ENCODE data around the gene CHST15. TPM values are rescaled to one million over a fixed set of nuclear protein-coding genes. Genes with fewer than 3 reads are reported as not detected.

Gene CHST15
- total and polyA plus RNA-seq, 4 donors, result 30.7 to 46.2 (median 33.3) TPM

DNA sequence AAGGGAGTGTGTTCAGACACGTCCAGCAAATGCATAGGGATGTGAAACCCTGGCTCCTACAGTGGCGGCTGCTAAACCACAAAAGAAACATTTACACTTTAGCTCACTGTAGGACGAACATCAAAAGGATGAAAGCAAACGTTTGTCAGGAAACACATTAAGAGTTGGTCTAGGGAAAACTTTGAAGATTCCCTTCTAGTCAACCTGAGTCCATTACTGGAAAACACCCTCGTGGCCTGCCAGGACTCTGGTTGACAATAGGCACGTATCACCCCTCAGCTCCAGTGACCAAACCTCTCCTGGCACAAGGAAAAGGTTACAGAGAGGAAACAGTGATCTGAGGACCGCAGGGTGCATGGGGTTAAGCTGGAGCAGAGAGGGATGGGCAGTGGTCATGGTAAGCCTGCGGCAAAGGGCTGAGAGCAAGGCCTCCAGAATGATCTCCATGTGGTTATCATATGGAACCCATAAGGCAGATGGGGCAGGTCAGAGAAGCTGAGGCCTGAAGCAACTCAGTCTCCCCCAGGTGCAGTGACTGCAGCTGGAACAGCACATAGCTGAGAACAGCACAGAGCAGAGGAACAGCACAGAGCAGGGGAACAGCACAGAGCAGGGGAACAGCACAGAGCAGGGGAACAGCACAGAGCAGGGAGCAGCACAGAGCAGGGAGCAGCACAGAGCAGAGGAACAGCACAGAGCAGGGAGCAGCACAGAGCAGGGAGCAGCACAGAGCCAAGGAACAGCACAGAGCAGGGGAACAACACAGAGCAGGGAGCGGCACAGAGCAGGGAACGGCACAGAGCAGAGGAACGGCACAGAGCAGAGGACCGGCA, 49.9 kb downstream of the CHST15 start:
- H3K27ac ChIP-seq (ENCODE audit: low read depth, low read length), result peak overlapping the region; percentile 15
- DNase-seq (ENCODE audit: low read depth in 4 of 6, low spot score in 6 of 6), result no peak
- peaks cover 17% of the 10 kb centered on the region for H3K4me1 ChIP-seq (ENCODE audit: control insufficient read depth, insufficient read depth, low read length)
- no peaks in the 10 kb centered on the region for H3K9me3 ChIP-seq (ENCODE audit: control insufficient read depth, insufficient read depth, low read length)
- WGBS (ENCODE audit: insufficient coverage), result 84% methylated on average over 7 of the region's 12 CpGs
- H3K27me3 ChIP-seq (ENCODE audit: control insufficient read depth, insufficient read depth, low read length), result no peaks in the 10 kb centered on the region
- H3K36me3 ChIP-seq (ENCODE audit: control insufficient read depth, insufficient read depth, low read length), result peaks cover 35% of the 10 kb centered on the region
- H3K4me3 ChIP-seq (ENCODE audit: low read depth, low read length), result no peak overlapping the region

DNA sequence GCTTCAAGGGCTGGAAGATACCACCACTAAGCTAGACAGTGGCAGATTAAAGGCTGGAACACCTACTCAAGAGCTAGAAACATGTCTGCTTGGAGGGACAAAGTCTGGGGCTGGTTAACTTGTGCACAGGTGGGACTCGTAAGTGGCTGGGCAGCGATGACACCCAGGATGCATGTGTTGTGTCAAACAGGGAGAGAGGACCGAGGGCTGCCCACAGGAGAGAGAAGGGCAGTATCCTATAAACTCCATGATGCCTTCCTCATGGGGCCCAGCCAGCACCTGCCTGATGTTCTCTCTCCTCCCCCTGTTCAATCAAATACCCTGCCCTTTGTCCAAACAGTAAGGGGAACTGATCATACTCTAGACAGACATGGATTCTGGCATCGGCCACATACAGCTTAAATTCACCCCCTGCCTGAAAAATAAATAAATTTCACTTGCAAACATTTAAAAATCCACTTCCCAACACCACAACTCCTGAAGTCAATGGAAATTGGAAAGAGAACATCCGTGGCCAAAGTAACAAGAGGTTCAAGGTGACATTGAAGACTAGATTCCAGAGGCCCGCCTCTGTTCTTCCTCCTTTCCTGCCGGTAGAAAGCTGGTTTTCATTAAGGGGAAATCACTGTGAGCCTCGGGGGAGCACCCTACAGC, 50.6 kb downstream of the CHST15 start:
- H3K27ac ChIP-seq (ENCODE audit: low read depth, low read length), result peak overlapping the region; percentile 15
- H3K27me3 ChIP-seq (ENCODE audit: control insufficient read depth, insufficient read depth, low read length), result no peaks in the 10 kb centered on the region
- DNase-seq (ENCODE audit: low read depth in 4 of 6, low spot score in 6 of 6), result no peak
- H3K4me1 ChIP-seq (ENCODE audit: control insufficient read depth, insufficient read depth, low read length), result peaks cover 16% of the 10 kb centered on the region
- peaks cover 40% of the 10 kb centered on the region for H3K36me3 ChIP-seq (ENCODE audit: control insufficient read depth, insufficient read depth, low read length)
- no peaks in the 10 kb centered on the region for H3K9me3 ChIP-seq (ENCODE audit: control insufficient read depth, insufficient read depth, low read length)
- 73% methylated on average over 5 of the region's 8 CpGs for WGBS (ENCODE audit: insufficient coverage)
- H3K4me3 ChIP-seq (ENCODE audit: low read depth, low read length), result no peak overlapping the region

DNA sequence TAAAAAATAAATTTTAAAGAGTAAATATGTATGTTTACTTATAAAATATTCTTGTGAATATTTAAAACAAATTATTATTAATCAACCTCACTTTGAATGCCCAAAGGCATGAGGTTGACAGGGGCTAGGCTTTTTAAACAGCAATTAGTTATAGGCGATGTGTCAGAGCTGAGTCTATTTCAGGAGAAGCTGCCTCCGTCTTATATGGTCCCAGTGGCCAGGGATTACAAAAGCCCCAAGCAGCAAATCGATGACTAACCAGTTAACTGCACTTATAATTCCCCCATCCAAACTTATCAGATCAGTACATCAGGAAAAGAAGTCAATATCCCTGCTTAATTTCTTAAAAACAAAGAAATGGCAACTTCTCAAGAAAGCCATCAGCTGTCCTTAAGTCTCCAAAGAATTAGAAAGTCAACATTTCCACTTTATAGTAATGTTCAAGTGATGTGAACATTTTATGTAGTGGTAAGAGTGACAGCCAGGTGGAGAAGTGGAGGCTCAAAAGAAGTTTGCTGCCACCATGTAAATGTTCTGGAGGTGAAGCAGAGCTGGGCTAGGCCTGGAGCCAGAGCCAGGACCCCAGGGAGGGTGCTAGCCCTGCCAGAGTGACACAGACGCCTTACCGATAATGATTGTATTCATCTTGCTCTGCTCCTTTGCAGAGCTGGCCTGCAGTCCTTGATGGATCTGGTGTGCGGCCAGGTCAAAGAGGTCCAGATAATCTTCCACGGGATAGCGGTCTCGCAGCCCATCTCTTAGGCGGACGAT, 51.5 kb downstream of the CHST15 start:
- H3K4me1 ChIP-seq (ENCODE audit: control insufficient read depth, insufficient read depth, low read length), result peaks cover 16% of the 10 kb centered on the region

DNA sequence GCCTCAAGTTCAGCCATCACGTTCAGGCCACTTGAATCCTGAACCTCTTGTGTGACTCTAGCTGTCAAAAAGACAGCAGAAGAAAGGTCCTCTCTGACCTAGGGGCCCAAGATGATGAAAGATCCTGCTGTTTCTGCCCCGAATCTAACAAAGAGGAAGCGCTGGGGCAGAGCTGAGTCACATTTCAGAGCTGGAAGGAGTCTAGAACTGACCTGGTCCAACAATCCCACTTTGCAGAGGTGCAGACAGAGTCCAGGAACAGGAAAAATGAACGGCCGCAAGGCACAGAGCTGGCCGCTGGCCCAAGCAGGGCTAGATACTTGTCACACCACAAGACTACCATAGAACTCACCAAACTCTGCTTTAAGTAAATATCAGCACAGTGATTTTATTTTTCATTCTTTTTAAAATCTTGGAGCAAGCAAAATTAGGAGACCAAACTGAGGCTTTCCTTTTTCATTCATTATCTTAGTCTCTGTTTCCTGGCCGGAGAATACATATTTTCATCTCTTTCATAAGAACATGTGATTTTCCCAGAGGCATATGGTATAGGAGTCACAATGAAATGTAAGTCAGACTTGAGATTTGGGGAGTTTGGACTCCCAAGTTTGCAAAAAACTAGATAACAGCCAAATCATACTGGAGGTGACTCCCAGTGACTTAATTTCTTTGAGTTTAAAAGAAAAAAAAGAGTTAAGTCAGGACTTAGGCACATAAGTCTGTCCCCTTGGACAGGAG, 52.8 kb downstream of the CHST15 start:
- WGBS (ENCODE audit: insufficient coverage), result 81% methylated on average over 6 of the region's 7 CpGs
- Histone ChIP-seq H3K4me3 (ENCODE audit: low read depth, low read length) (no peak overlapping the region), H3K27me3 (ENCODE audit: control insufficient read depth, insufficient read depth, low read length) (no peaks in the 10 kb centered on the region), H3K4me1 (ENCODE audit: control insufficient read depth, insufficient read depth, low read length) (peaks cover 21% of the 10 kb centered on the region), H3K36me3 (ENCODE audit: control insufficient read depth, insufficient read depth, low read length) (peaks cover 55% of the 10 kb centered on the region), H3K27ac (ENCODE audit: low read depth, low read length) (no peak overlapping the region), H3K9me3 (ENCODE audit: control insufficient read depth, insufficient read depth, low read length) (no peaks in the 10 kb centered on the region)
- peak in 1 of 6 donors; percentile 53 for DNase-seq (ENCODE audit: low read depth in 4 of 6, low spot score in 6 of 6)

More for the DNA sequence above, 51.5 kb downstream of the CHST15 start:
- 95% methylated on average over 10 of the region's 11 CpGs for WGBS (ENCODE audit: insufficient coverage)
- no peak overlapping the region for H3K27ac ChIP-seq (ENCODE audit: low read depth, low read length)
- peaks cover 45% of the 10 kb centered on the region for H3K36me3 ChIP-seq (ENCODE audit: control insufficient read depth, insufficient read depth, low read length)
- H3K4me3 ChIP-seq (ENCODE audit: low read depth, low read length), result no peak overlapping the region
- H3K9me3 ChIP-seq (ENCODE audit: control insufficient read depth, insufficient read depth, low read length), result no peaks in the 10 kb centered on the region
- H3K27me3 ChIP-seq (ENCODE audit: control insufficient read depth, insufficient read depth, low read length), result no peaks in the 10 kb centered on the region
- no peak for DNase-seq (ENCODE audit: low read depth in 4 of 6, low spot score in 6 of 6)

DNA sequence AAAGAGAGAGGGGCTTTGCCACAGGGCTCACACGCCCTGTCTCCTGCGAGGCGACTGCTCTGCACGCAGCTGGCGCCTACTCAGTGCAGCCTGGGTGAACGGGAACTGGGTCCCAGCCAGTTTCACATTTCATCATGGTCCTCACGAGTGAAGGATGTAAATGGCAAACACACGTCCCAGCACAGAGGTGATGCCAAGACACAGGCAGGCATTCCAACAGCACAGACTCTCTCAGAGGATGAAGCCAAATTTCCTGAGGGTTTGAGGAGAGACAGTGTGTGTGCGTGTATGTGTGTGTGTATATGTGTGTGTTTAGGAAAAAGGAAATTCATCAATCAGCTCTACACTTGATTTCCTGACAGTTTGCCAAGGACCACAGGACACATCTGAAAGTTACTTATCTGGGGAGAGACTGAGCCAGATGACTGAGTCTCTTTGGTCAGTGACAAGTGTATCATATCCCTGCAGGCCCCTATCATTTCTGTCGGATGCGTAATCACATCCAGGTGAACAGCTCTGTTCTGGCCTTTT, 53.9 kb downstream of the CHST15 start:
- H3K4me1 ChIP-seq (ENCODE audit: control insufficient read depth, insufficient read depth, low read length), result peaks cover 20% of the 10 kb centered on the region
- H3K9me3 ChIP-seq (ENCODE audit: control insufficient read depth, insufficient read depth, low read length), result no peaks in the 10 kb centered on the region
- H3K4me3 ChIP-seq (ENCODE audit: low read depth, low read length), result no peak overlapping the region
- H3K36me3 ChIP-seq (ENCODE audit: control insufficient read depth, insufficient read depth, low read length), result peaks cover 61% of the 10 kb centered on the region
- H3K27ac ChIP-seq (ENCODE audit: low read depth, low read length), result no peak overlapping the region
- no peaks in the 10 kb centered on the region for H3K27me3 ChIP-seq (ENCODE audit: control insufficient read depth, insufficient read depth, low read length)
- DNase-seq (ENCODE audit: low read depth in 4 of 6, low spot score in 6 of 6), result peak in 2 of 6 donors; percentile 43 to 94
- 67% methylated on average over 10 of the region's 11 CpGs for WGBS (ENCODE audit: insufficient coverage)

DNA sequence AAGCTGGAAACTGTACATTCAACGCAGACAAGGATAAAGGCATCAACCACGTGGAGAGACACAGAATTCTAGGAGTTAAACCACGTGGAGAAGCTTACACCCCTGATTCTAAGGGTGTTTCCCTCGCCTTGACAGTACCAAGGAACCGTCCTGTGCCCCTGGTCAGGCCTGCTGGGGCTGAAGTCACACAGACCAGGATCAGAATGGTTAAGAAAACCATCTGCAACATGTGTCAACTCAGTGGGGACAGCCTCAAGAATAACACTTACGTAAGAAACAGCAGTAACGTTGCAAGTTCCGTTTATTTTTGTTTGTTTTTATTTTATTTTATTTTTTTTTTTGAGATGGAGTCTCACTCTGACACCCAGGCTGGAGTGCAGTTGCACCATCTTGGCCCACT, 55.6 kb downstream of the CHST15 start:
- peaks cover 60% of the 10 kb centered on the region for H3K36me3 ChIP-seq (ENCODE audit: control insufficient read depth, insufficient read depth, low read length)
- H3K4me3 ChIP-seq (ENCODE audit: low read depth, low read length), result no peak overlapping the region
- no peak for DNase-seq (ENCODE audit: low read depth in 4 of 6, low spot score in 6 of 6)
- no peaks in the 10 kb centered on the region for H3K9me3 ChIP-seq (ENCODE audit: control insufficient read depth, insufficient read depth, low read length)
- no peak overlapping the region for H3K27ac ChIP-seq (ENCODE audit: low read depth, low read length)
- peaks cover 22% of the 10 kb centered on the region for H3K4me1 ChIP-seq (ENCODE audit: control insufficient read depth, insufficient read depth, low read length)
- no peaks in the 10 kb centered on the region for H3K27me3 ChIP-seq (ENCODE audit: control insufficient read depth, insufficient read depth, low read length)
- 86% methylated on average over 5 of the region's 8 CpGs for WGBS (ENCODE audit: insufficient coverage)

DNA sequence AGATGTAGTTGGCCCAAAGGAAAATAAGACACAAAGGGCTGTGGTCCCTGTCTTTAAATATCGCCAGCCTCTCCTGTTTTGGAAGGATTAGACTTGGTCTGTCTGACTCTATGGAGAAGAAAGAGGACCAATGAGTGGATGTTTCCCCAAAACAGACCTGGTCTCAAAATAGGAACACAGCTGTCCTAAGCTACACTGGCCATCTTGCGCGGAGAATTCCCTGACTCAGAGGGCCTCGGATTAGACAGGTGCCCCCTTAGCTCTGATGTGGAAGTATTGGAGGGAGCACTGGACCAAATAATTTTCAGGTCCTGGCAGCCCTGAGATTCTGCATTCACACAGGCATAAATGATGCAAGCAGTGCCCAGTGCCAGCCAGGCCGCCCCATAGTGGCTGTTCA, 56.1 kb downstream of the CHST15 start:
- Histone ChIP-seq H3K4me1 (ENCODE audit: control insufficient read depth, insufficient read depth, low read length) (peaks cover 22% of the 10 kb centered on the region), H3K4me3 (ENCODE audit: low read depth, low read length) (no peak overlapping the region), H3K27ac (ENCODE audit: low read depth, low read length) (no peak overlapping the region), H3K36me3 (ENCODE audit: control insufficient read depth, insufficient read depth, low read length) (peaks cover 58% of the 10 kb centered on the region), H3K9me3 (ENCODE audit: control insufficient read depth, insufficient read depth, low read length) (no peaks in the 10 kb centered on the region), H3K27me3 (ENCODE audit: control insufficient read depth, insufficient read depth, low read length) (no peaks in the 10 kb centered on the region)
- WGBS (ENCODE audit: insufficient coverage), result 79% methylated on average over 1 of the region's 5 CpGs
- DNase-seq (ENCODE audit: low read depth in 4 of 6, low spot score in 6 of 6), result no peak

DNA sequence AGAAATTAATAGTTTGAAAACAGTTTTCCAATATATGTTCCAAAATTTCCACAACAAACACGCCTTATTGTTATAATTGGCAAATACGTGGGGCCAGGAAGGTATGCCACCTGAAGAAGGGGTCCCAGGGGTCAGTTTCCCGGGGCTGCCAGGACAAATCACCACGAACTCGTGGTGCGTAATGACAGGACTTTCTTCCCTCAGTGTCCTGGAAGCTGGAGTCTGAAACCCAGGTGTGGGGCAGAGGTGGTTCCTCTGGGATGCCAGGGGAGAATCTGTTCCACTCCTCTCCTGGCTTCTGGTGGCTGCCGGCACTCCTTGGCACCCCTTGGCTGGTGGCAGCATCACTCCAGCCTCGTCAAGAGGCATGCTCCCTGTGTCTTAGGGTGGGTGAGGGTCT, 56.7 kb downstream of the CHST15 start:
- no peaks in the 10 kb centered on the region for H3K27me3 ChIP-seq (ENCODE audit: control insufficient read depth, insufficient read depth, low read length)
- H3K27ac ChIP-seq (ENCODE audit: low read depth, low read length), result no peak overlapping the region
- H3K36me3 ChIP-seq (ENCODE audit: control insufficient read depth, insufficient read depth, low read length), result peaks cover 54% of the 10 kb centered on the region
- H3K4me3 ChIP-seq (ENCODE audit: low read depth, low read length), result no peak overlapping the region
- DNase-seq (ENCODE audit: low read depth in 4 of 6, low spot score in 6 of 6), result no peak
- 94% methylated on average over 7 of the region's 8 CpGs for WGBS (ENCODE audit: insufficient coverage)
- peaks cover 22% of the 10 kb centered on the region for H3K4me1 ChIP-seq (ENCODE audit: control insufficient read depth, insufficient read depth, low read length)
- H3K9me3 ChIP-seq (ENCODE audit: control insufficient read depth, insufficient read depth, low read length), result no peaks in the 10 kb centered on the region

Data from spinal cord (tissue), 10 donors.